ENCODE measurements around the gene USP17L17. TPM values are rescaled to one million over a fixed set of nuclear protein-coding genes. Genes with fewer than 3 reads are reported as not detected.
"Not testable (repeated sequence)": the region's sequence is repeated elsewhere in the genome, so short reads cannot be mapped to it uniquely, and the experiment has no call there.

The USP17L17 gene
- total RNA-seq, 1 donor from 2014 or later: not detected

- DNase-seq (ENCODE audit: extremely low spot score in 2 of 2); H3K27ac ChIP-seq; H3K4me1 ChIP-seq; H3K36me3 ChIP-seq; H3K4me3 ChIP-seq; H3K27me3 ChIP-seq; intact Hi-C loops (cut with DNase I); H3K9me3 ChIP-seq: not testable (repeated sequence)
These were observed 23.6 kb downstream of the USP17L17 start, which contains the start of gene USP17L22 for GRCh38 chr4:9267319-9267718. Gene USP17L22, plus strand, starts transcription at chr4:9267619. Its CDS starts 0 bp downstream, at chr4:9267619.

- H3K27ac ChIP-seq; H3K27me3 ChIP-seq; H3K4me1 ChIP-seq; intact Hi-C loops (cut with DNase I); H3K9me3 ChIP-seq; H3K36me3 ChIP-seq; DNase-seq (ENCODE audit: extremely low spot score in 2 of 2); H3K4me3 ChIP-seq: not testable (repeated sequence)
These were observed 28.0 kb downstream of the USP17L17 start for GRCh38 chr4:9271719-9272118.

Other genes with a start within 250 kb of the USP17L17 start
- gene FAM90A26, start 73.5 kb upstream of the USP17L17 start, total RNA-seq: not detected
- not detected for gene USP17L10, start 33.2 kb upstream of the USP17L17 start, total RNA-seq
- not detected for gene USP17L11, start 28.5 kb upstream of the USP17L17 start, total RNA-seq
- not detected for gene USP17L12, start 23.7 kb upstream of the USP17L17 start, total RNA-seq
- gene USP17L13, start 19.0 kb upstream of the USP17L17 start, total RNA-seq: not detected
- not detected for gene USP17L15, start 9.5 kb upstream of the USP17L17 start, total RNA-seq
- not detected for gene USP17L18, start 4.8 kb downstream of the USP17L17 start, total RNA-seq
- gene USP17L19, start 9.5 kb downstream of the USP17L17 start, total RNA-seq: not detected
- gene USP17L20, start 14.2 kb downstream of the USP17L17 start, total RNA-seq: not detected
- gene USP17L21, start 19.0 kb downstream of the USP17L17 start, total RNA-seq: not detected
- not detected for gene USP17L22, start 23.7 kb downstream of the USP17L17 start, total RNA-seq
- not detected for gene USP17L24, start 81.3 kb downstream of the USP17L17 start, total RNA-seq
- gene USP17L25, start 86.0 kb downstream of the USP17L17 start, total RNA-seq: not detected
- not detected for gene USP17L26, start 90.8 kb downstream of the USP17L17 start, total RNA-seq
- gene USP17L5, start 95.5 kb downstream of the USP17L17 start, total RNA-seq: not detected
- not detected for gene USP17L27, start 100.3 kb downstream of the USP17L17 start, total RNA-seq
- not detected for gene USP17L28, start 105.0 kb downstream of the USP17L17 start, total RNA-seq
- gene USP17L29, start 109.8 kb downstream of the USP17L17 start, total RNA-seq: not detected
- gene USP17L30, start 119.2 kb downstream of the USP17L17 start, total RNA-seq: not detected
- not detected for gene DEFB131A, start 200.5 kb downstream of the USP17L17 start, total RNA-seq